H9 (cell line): ENCODE results near the gene HOXD12. TPM values are rescaled to one million over a fixed set of nuclear protein-coding genes. Genes with fewer than 3 reads are reported as not detected.

ENCODE experiments used
- DNase-seq: peaks from one replicate; pipeline ENCODE4 v3.0.0-alpha.2; 2017
- H2AFZ ChIP-seq: one replicate; pipeline ENCODE4 v1.6.1; 2013; ENCODE audit warnings: mild to moderate bottlenecking, low read length, control low read depth, moderate library complexity
- H2AK5ac ChIP-seq: 2 replicates; pipeline ENCODE4 v1.6.1; 2013; ENCODE audit warnings: low read length, control low read depth, mixed read lengths; ENCODE audit not compliant: insufficient read length
- H2BK120ac ChIP-seq: one replicate; pipeline ENCODE4 v1.6.1; 2013; ENCODE audit warnings: low read depth, mild to moderate bottlenecking, low read length, control low read depth, inconsistent platforms; ENCODE audit not compliant: poor library complexity, severe bottlenecking
- H2BK12ac ChIP-seq: 2 replicates; pipeline ENCODE4 v1.6.1; 2013; ENCODE audit warnings: low read length, control low read depth, mixed read lengths, low read depth; ENCODE audit not compliant: insufficient read length
- H2BK15ac ChIP-seq: 2 replicates; pipeline ENCODE4 v1.6.1; 2013; ENCODE audit warnings: low read depth, low read length, control low read depth
- H2BK20ac ChIP-seq: one replicate; pipeline ENCODE4 v1.6.1; 2013; ENCODE audit warnings: low read depth, mild to moderate bottlenecking, low read length, control low read depth, inconsistent platforms; ENCODE audit not compliant: poor library complexity, severe bottlenecking
- H2BK5ac ChIP-seq: 2 replicates; pipeline ENCODE4 v1.6.1; 2013; ENCODE audit warnings: low read length, control low read depth, mixed read lengths; ENCODE audit not compliant: insufficient read length
- H3K14ac ChIP-seq: 2 replicates; pipeline ENCODE4 v1.6.1; 2013; ENCODE audit warnings: low read length, control low read depth; ENCODE audit not compliant: insufficient read depth
- H3K18ac ChIP-seq: 2 replicates; pipeline ENCODE4 v1.6.1; 2013; ENCODE audit warnings: low read depth, mild to moderate bottlenecking, mixed read lengths, low read length, control low read depth; ENCODE audit not compliant: insufficient read length
- H3K23ac ChIP-seq: 2 replicates; pipeline ENCODE4 v1.6.1; 2013; ENCODE audit warnings: low read length, control low read depth, mixed read lengths, low read depth; ENCODE audit not compliant: insufficient read length
- H3K23me2 ChIP-seq: 2 replicates; pipeline ENCODE4 v1.6.1; 2013; ENCODE audit warnings: low read depth, mild to moderate bottlenecking, mixed read lengths, low read length, control low read depth; ENCODE audit not compliant: insufficient read length, poor library complexity, severe bottlenecking
- H3K27ac ChIP-seq: 2 replicates; pipeline ENCODE4 v1.5.1; 2013; ENCODE audit warnings: low read length, control low read depth, mixed read lengths, low read depth; ENCODE audit not compliant: insufficient read length
- H3K27me3 ChIP-seq: 2 replicates; pipeline ENCODE4 v1.6.1; 2013; ENCODE audit warnings: low read length, control low read depth, inconsistent platforms; ENCODE audit not compliant: insufficient read depth
- H3K4ac ChIP-seq: 2 replicates; pipeline ENCODE4 v1.6.1; 2013; ENCODE audit warnings: low read depth, mild to moderate bottlenecking, control low read depth, inconsistent platforms, low read length, moderate library complexity
- H3K4me1 ChIP-seq: 2 replicates; pipeline ENCODE4 v1.6.1; 2013; ENCODE audit warnings: low read length, control low read depth, inconsistent platforms; ENCODE audit not compliant: insufficient read depth
- H3K4me2 ChIP-seq: 2 replicates; pipeline ENCODE4 v1.6.1; 2013; ENCODE audit warnings: low read length, control low read depth, mixed read lengths; ENCODE audit not compliant: insufficient read length, insufficient read depth
- H3K56ac ChIP-seq: 2 replicates; pipeline ENCODE4 v1.6.1; 2013; ENCODE audit warnings: low read depth, mild to moderate bottlenecking, mixed read lengths, low read length, control low read depth; ENCODE audit not compliant: insufficient read length
- H3K79me1 ChIP-seq: 2 replicates; pipeline ENCODE4 v1.6.1; 2013; ENCODE audit warnings: low read depth, mild to moderate bottlenecking, moderate library complexity, low read length, control low read depth, inconsistent platforms; ENCODE audit not compliant: insufficient read depth, poor library complexity, severe bottlenecking
- H3K79me2 ChIP-seq: 2 replicates; pipeline ENCODE4 v1.6.1; 2013; ENCODE audit warnings: low read length, control low read depth, inconsistent platforms; ENCODE audit not compliant: insufficient read depth
- H3K9ac ChIP-seq: 2 replicates; pipeline ENCODE4 v1.6.1; 2013; ENCODE audit warnings: low read length, control low read depth, mixed read lengths; ENCODE audit not compliant: insufficient read length; ENCODE audit errors: extremely low read depth
- H3K9me3 ChIP-seq: one replicate; pipeline ENCODE4 v1.6.1; 2013; ENCODE audit warnings: low read depth, low read length, inconsistent platforms; ENCODE audit not compliant: control insufficient read depth
- H3T11ph ChIP-seq: one replicate; pipeline ENCODE4 v1.6.1; 2013; ENCODE audit warnings: mild to moderate bottlenecking, low read length, control low read depth, inconsistent platforms
- H4K20me1 ChIP-seq: one replicate; pipeline ENCODE4 v1.6.1; 2013; ENCODE audit not compliant: control insufficient read depth, insufficient read length, insufficient read depth
- H4K5ac ChIP-seq: 2 replicates; pipeline ENCODE4 v1.6.1; 2013; ENCODE audit warnings: low read depth, mild to moderate bottlenecking, mixed read lengths, low read length, control low read depth; ENCODE audit not compliant: insufficient read length
- H4K8ac ChIP-seq: replicated peaks from 2 replicates; pipeline ENCODE4 v1.6.1; 2013; ENCODE audit warnings: low read length, control low read depth, mixed read lengths, low read depth; ENCODE audit not compliant: insufficient read length
- H4K91ac ChIP-seq: 2 replicates; pipeline ENCODE4 v1.6.1; 2013; ENCODE audit warnings: low read depth, mild to moderate bottlenecking, moderate library complexity, mixed read lengths, low read length, control low read depth; ENCODE audit not compliant: insufficient read length
- H3K27ac Mint-ChIP-seq, 3 experiments: 2 replicates in 2 of 3; 3 replicates in 1 of 3; pipeline ENCODE4 v1.8.0; 2020 to 2021; ENCODE audit warnings: mixed read lengths in 3 of 3, mild to moderate bottlenecking in 1 of 3, moderate library complexity in 1 of 3
- H3K27me3 Mint-ChIP-seq: 2 replicates; pipeline ENCODE4 v1.8.0; 2021; ENCODE audit warnings: low read depth, mild to moderate bottlenecking, moderate library complexity, mixed read lengths
- H3K36me3 Mint-ChIP-seq, 3 experiments: 2 replicates in 2 of 3; 3 replicates in 1 of 3; pipeline ENCODE4 v1.8.0; 2020 to 2021; ENCODE audit warnings: low read depth in 3 of 3, mixed read lengths in 3 of 3; ENCODE audit not compliant: insufficient read depth in 1 of 3
- H3K4me1 Mint-ChIP-seq, 2 experiments: 2 replicates each; pipeline ENCODE4 v1.8.0; 2020; ENCODE audit warnings: mixed read lengths in 2 of 2
- H3K4me3 Mint-ChIP-seq, 2 experiments: 2 replicates in 1 of 2; 3 replicates in 1 of 2; pipeline ENCODE4 v1.8.0; 2020 to 2021; ENCODE audit warnings: mild to moderate bottlenecking in 2 of 2, mixed read lengths in 2 of 2, moderate library complexity in 1 of 2
- H3K9me3 Mint-ChIP-seq, 2 experiments: 2 replicates in 1 of 2; 3 replicates in 1 of 2; pipeline ENCODE4 v1.8.0; 2020; ENCODE audit warnings: mild to moderate bottlenecking in 2 of 2, mixed read lengths in 2 of 2, moderate library complexity in 1 of 2
- CTCF ChIP-seq: fragments of 200-600 bp; sonication (generic); conservative IDR thresholded peaks from 3 replicates; pipeline ENCODE4 v1.8.0; 2021; ENCODE audit warnings: antibody characterized with exemption, mild to moderate bottlenecking
- WGBS: extraction: QIAGEN DNeasy Blood & Tissue Kit; methylation state at CpG from one replicate; pipeline ENCODE4 v1.1.7; 2013; ENCODE audit warnings: missing lambda C conversion rate, low lambda C conversion rate, mixed read lengths; ENCODE audit not compliant: insufficient read length; ENCODE audit errors: extremely low coverage; 5-methylcytosine and 5-hydroxymethylcytosine counted together
- total RNA-seq: library from RNA; stranded (reverse); gene quantifications from 2 replicates; pipeline ENCODE4 v1.2.1, GENCODE V29; 2021

The HOXD12 gene
- total RNA-seq, 1 experiment from 2014 or later: not detected

- peaks cover 98% of the 10 kb centered on the region for H3K27me3 Mint-ChIP-seq
- H3K27ac ChIP-seq: no peak overlapping the region
Measured at GRCh38 chr2:176136374-176137251, 37.0 kb downstream of the HOXD12 start.

More at GRCh38 chr2:176136374-176137251, 37.0 kb downstream of the HOXD12 start:
- Histone ChIP-seq H3K14ac (no peak overlapping the region), H2AFZ (no peak overlapping the region), H3K79me2 (no peaks in the 10 kb centered on the region), H3K23me2 (peaks cover 8% of the 10 kb centered on the region), H2BK120ac (no peak overlapping the region), H4K5ac (no peak overlapping the region), H3K56ac (no peak overlapping the region), H3K4me2 (peak overlapping the region; percentile 44), H2BK15ac (no peak overlapping the region), H2BK20ac (no peak overlapping the region), H3K4ac (no peak overlapping the region), H3K9ac (no peak overlapping the region), H4K20me1 (no peaks in the 10 kb centered on the region), H3K27me3 (peaks cover 91% of the 10 kb centered on the region), H3K9me3 (no peaks in the 10 kb centered on the region), H4K91ac (no peak overlapping the region), H3K23ac (no peak overlapping the region), H3T11ph (no peak overlapping the region), H3K79me1 (no peaks in the 10 kb centered on the region), H2AK5ac (no peak overlapping the region), H2BK5ac (no peak overlapping the region), H2BK12ac (no peak overlapping the region), H3K18ac (no peak overlapping the region), H4K8ac (no peak overlapping the region), H3K4me1 (no peaks in the 10 kb centered on the region; the same call in 1 of the 2 replicates)
- H3K4me1 Mint-ChIP-seq: peaks cover 2 to 11% of the 10 kb centered on the region in 2 experiments; a peak in 3 of 4 replicates
- H3K36me3 Mint-ChIP-seq: no peaks in the 10 kb centered on the region
- TF ChIP-seq CTCF: no peak
- WGBS: no CpG with 5 or more reads among the region's 71 CpGs
- H3K9me3 Mint-ChIP-seq: peaks cover 4 to 8% of the 10 kb centered on the region in 2 experiments; a peak in 4 of 5 replicates
- DNase-seq: peak; percentile 52
- peak overlapping the region; percentile 47 to 81 for H3K4me3 Mint-ChIP-seq
- no peak overlapping the region for H3K27ac Mint-ChIP-seq
